Cardiac septum (tissue), 1 donor: ENCODE results near the gene PSMC6. TPM values are rescaled to one million over a fixed set of nuclear protein-coding genes. Genes with fewer than 3 reads are reported as not detected.
A peak's percentile ranks its signal among the peaks of the same experiment; 100 is the strongest.

Experiments used
- DNase-seq: peaks from one replicate; pipeline ENCODE4 v3.0.0-alpha.2; 2020; ENCODE audit warnings: low spot score
- intact Hi-C: fragments of 100-400 bp; cut with DNase I; formaldehyde crosslinking; loops from one replicate; pipeline ENCODE4 v1.14.0; 2022
- long read RNA-seq: library from polyadenylated mRNA; unstranded; transcript quantifications from one replicate; pipeline ENCODE4 v2.0.0, GENCODE V29; 2021
- total RNA-seq: library from RNA; stranded (reverse); fragmentation: NEBNext Ultra II Directional; extraction: Animal tissue kit (Norgen Biotek cat#: 25700); gene quantifications from one replicate; pipeline ENCODE4 v1.2.1, GENCODE V29; 2021
- donor health status: DM: no; HTN: no; CAD: no.

Gene PSMC6
- 91.9 TPM for total RNA-seq
- long read RNA-seq, transcript PSMC6-201 (14 exons, 2,188 nt), result major isoform, 148 of 157 reads
- long read RNA-seq, partial matches to known transcripts, result 3 of 157 reads
- long read RNA-seq, other reads (novel, unspliced or antisense), result 6 of 157 reads

GRCh38 chr14:52706724-52707706, at the start of gene PSMC6:
TSS of gene PSMC6 (plus strand) at chr14:52707200. CDS start at chr14:52707220, 20 bp downstream.
- intact Hi-C loops, result loop anchor here (2.0 kb wide), 1 partner anchor 22 kb away; no protein-coding TSS in a partner anchor
- DNase-seq, result peak; percentile 98

- intact Hi-C loops, result no loop called here
- no peak for DNase-seq
Measured at GRCh38 chr14:52660325-52660724, 46.7 kb upstream of the PSMC6 start.

DNA sequence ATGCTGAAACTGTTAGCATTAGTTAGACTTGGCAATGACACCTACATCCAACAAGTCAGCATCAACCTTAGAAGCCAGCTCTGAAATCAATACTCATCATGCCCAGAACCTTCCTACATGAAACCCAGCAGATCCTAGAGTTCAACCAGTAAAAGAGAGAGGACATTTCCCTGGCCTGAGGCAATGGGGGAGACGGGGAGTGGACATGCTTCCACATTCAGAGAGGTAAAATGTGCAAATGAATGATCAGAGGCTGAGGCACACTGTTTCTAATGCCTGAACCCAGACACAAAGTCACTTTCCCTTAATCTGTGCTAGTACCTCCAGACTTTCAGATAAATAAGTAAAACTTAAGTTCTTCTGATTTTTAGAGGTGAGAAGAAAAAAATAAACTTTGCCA, 46.2 kb upstream of the PSMC6 start:
- intact Hi-C loops, result no loop called here
- no peak for DNase-seq

- no peak for DNase-seq
- intact Hi-C loops, result no loop called here
Measured at GRCh38 chr14:52661314-52661713, 45.7 kb upstream of the PSMC6 start.

DNA sequence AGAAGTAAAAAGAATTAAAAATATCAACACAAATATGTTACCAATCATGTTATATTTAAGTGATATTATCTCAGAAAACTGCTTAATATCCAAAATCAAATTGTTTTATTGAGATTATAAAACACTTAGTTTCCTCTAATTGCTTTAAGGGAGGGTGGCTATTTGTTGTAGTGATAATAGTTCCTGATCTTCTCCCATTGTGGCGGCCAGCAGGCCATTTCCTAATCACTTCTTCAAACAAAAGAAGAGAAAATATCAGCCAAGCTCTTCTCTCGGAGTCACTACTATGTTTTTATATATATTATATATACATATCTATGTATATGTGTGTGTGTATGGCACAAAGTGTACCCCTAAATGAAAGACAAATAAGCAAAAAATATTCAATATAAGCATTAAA, 43.1 kb upstream of the PSMC6 start:
- DNase-seq, result no peak
- intact Hi-C loops, result no loop called here

DNA sequence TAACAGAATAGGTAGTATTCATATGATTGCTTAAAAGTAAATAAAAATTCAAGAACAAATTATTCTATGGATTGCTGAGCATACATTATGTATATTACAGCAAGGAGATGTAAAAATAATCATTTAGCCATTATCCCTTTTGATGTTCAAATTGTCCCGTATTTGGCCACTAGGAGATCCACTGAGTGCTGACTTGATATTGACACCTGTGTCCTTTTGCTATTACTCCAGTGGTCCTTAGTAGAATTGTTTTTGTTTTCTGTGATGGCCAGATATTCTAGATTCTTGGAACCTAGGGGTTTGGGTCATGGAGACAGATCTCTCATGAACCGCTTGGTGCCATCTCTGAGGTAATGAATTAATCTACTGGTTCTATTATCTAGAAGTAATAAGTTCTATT, 28.4 kb upstream of the PSMC6 start:
- no peak for DNase-seq
- intact Hi-C loops, result no loop called here

DNA sequence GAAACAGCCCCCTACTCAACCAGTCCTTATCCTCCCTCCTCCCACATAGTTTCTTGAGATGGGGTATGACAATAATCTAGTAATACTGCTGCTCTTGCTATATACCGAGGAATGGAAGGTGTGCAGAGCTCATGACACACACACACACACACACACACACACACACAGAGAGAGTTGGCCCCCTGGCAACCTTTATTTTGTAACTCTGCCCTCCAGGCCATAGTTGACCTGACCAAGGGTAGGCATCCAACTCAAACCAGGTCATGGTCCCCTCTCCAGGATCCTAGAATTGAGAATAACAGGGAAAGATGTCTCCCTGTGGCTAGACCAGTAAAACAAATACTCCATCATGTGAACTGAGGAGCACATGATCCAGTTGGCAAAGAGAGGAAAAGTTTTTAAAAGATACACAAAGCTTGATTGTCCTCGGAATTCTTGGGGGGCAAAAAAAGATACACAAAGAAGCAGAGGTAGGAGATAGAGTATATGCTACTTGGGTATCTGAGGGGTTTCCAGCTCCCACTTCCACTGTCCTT, 22.9 kb upstream of the PSMC6 start:
- DNase-seq, result no peak
- intact Hi-C loops, result no loop called here

DNA sequence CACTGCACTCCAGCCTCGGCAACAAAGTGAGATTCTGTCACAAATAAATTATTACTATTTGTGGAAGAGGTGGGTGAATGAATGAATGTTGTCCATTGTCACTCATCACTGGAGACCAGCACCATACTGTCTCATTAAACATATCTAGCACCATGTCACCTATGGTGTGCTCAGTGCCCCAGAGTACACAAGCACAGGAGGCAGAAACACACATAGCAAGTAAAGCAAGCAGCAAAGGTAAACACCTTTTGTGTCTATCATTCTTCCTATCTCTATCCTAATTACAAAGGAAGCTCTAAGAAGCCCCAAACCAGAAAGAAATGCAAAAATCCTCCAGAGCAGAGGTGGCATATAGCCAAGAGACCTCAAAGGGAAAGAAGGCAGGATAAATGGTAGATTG, 20.8 kb upstream of the PSMC6 start:
- DNase-seq, result no peak
- intact Hi-C loops, result no loop called here

- no peak for DNase-seq
- intact Hi-C loops, result no loop called here
Measured at GRCh38 chr14:52690983-52691760, 15.8 kb upstream of the PSMC6 start.

DNA sequence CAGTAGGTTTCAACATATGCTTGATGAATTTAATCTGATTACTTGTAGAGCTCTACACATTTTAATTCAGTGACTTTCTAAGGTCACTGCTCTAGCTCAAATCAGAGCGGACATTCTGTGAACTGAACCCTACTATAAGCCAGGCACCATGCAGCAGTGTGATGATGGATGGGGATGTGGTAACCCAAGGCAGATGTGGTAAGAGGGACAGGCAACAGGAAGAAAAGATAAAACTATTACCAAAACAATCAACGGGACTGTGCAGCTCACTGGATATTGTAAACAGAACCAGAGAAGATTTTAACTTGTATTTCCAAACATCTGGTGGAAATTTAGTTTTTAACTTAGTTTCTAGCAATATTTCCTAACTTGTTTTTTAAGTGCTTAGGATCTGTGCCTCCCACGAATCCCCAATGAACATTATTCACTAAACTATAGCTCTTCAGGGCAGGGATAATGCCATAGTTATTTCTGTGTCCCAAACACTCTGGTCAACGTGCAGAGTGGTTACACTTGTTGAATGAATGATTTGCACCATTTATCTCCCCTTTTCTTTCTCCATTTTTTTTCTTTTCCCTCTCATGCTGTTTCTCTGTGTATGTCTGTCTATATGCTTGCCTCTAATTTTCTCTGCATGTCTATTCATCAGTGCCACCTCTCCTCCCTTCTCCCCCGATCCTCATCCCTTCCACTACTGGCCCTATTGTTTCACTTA, 14.6 kb upstream of the PSMC6 start:
- DNase-seq, result no peak
- intact Hi-C loops, result no loop called here

GRCh38 chr14:52693036-52693435, 14.0 kb upstream of the PSMC6 start:
- intact Hi-C loops, result no loop called here
- DNase-seq, result no peak

- intact Hi-C loops, result no loop called here
- no peak for DNase-seq
Measured at GRCh38 chr14:52693532-52693931, 13.5 kb upstream of the PSMC6 start.

DNA sequence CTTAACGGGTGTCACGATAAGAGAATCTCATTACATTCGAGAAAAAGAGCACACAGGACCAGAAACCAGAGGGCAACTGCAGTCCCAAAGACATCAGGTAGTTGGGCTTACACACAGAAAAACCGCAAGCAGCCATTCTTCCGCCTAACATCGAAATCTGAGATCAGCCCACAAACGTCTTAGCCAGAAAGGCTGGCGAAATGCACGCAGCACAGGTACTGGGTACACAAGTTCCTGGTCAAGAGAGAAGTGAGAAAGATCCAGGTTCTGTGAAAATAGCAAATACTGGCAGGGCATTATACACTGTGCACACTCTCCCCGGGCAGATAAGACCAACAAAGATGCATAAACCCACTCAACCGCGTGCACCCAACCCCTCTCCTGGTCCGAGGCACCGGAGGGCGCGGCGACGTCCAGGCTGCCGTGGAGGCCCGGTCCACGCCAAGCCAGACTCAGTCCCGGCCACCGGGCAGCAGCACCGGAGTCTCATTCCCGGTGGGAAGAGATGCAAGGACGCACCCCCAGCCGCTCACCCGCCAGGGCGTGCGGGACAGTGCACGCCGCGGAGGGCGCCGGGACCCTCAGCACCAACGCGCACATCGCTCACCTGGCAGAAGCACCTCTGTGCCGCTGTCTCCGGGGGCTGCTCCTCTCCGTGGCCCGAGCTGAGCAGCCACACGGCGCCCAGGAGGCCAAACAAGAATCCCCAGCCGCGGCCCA, 12.1 kb upstream of the PSMC6 start:
- intact Hi-C loops, result loop anchor here (5.0 kb wide), 1 partner anchor 143 kb away; the partner anchor contains the start of genes GPR137C and TXNDC16
- DNase-seq, result peak; percentile 78

DNA sequence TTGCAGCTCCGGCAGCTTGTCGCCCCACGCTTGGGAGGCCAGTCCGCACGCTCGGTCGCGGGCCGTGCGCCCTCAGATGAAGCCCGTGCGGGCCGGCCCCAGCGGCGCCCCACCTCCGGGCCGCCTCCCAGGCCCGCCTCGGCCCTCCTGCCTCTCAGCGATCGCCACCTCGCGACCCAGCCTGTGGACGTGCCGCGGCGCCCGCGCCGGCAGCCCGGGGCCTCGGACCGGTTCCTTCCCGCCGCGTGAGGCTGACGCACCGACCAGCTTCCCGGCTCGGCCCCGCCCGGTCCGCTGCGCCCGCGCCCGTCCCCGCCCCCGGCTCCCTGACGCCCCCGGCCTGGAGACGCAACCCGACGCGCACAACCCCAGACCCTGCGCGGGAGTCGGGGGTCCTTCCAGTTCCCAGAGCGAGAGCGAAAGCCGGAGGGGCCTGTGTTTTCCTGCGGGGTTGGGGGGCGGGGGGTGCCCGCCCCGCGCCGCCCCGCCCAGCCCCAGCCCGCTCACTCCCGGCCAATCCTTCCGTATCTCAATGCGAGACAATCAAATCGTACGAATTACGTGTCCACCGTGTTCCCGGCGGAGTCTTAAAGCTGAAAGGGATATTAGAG, 11.4 kb upstream of the PSMC6 start, which contains the start of gene ERO1A:
Gene ERO1A (minus strand): TSS at position 78 of the 611 bp plus-strand sequence. CDS start 77 bp downstream, at position 1.
- DNase-seq, result peak; percentile 93
- intact Hi-C loops, result loop anchor here (5.0 kb wide), 1 partner anchor 143 kb away; the partner anchor contains the start of genes GPR137C and TXNDC16

- DNase-seq, result no peak
- intact Hi-C loops, result no loop called here
Measured at GRCh38 chr14:52700701-52701172, 6.3 kb upstream of the PSMC6 start.

- intact Hi-C loops, result no loop called here
- DNase-seq, result no peak
Measured at GRCh38 chr14:52701223-52701622, 5.8 kb upstream of the PSMC6 start.

DNA sequence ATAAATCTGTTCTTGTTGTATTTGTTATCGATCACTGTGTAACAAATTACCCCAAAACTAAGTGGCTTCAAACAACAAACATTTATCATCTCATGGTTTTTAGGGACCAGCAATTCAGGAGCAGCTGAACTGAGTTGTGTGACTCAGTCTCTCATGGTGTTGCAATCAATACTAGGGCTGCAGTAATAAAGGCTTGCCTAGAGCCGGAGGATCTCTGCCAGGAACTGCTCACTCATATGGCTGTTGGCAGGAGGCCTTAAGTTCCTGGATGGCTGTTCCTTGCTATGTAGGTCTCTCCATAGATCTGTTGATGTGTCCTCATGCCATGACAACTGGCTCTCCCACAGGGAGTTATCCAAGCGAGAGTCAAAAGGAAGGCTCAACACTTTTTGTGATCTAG, 3.8 kb upstream of the PSMC6 start:
- no peak for DNase-seq
- intact Hi-C loops, result no loop called here

GRCh38 chr14:52703664-52704063, 3.3 kb upstream of the PSMC6 start:
- intact Hi-C loops, result no loop called here
- DNase-seq, result no peak
